HG02884 (cell line): ENCODE data around the gene ADAM17.
"Not testable (repeated sequence)": the region's sequence is repeated elsewhere in the genome, so short reads cannot be mapped to it uniquely, and the experiment has no call there.

Source experiments
- ATAC-seq: cut with Tn5 transposase; IDR thresholded peaks from one replicate; pipeline ENCODE4 v1.9.1; 2021; ENCODE audit warnings: mild to moderate bottlenecking, moderate library complexity; ENCODE audit not compliant: unreplicated experiment

ADAM17 gene

GRCh38 chr2:9570182-9571060 is 14.8 kb upstream of the ADAM17 start:
- no peak for ATAC-seq

- ATAC-seq: no peak
Observed at GRCh38 chr2:9565436-9566153, 10.0 kb upstream of the ADAM17 start.

GRCh38 chr2:9560628-9561027 is 5.0 kb upstream of the ADAM17 start:
- ATAC-seq: no peak

- ATAC-seq: no peak
Observed at GRCh38 chr2:9558948-9559381, 3.3 kb upstream of the ADAM17 start.

GRCh38 chr2:9556121-9556743 is 602 bp upstream of the ADAM17 start:
- ATAC-seq: peak; percentile 23

- no peak for ATAC-seq
Observed at GRCh38 chr2:9554921-9555296, 721 bp downstream of the ADAM17 start.

- ATAC-seq: no peak
Observed at GRCh38 chr2:9552219-9553178, 3.1 kb downstream of the ADAM17 start.

GRCh38 chr2:9550859-9551391 is 4.7 kb downstream of the ADAM17 start:
- ATAC-seq: not testable (repeated sequence)

- ATAC-seq: no peak
Observed at GRCh38 chr2:9549420-9549819, 6.2 kb downstream of the ADAM17 start.

GRCh38 chr2:9548506-9548905 is 7.1 kb downstream of the ADAM17 start:
- peak; percentile 46 for ATAC-seq

GRCh38 chr2:9547262-9547991 is 8.2 kb downstream of the ADAM17 start:
- ATAC-seq: no peak

GRCh38 chr2:9545502-9545901 is 10.1 kb downstream of the ADAM17 start:
- no peak for ATAC-seq

GRCh38 chr2:9543557-9543956 is 12.1 kb downstream of the ADAM17 start:
- ATAC-seq: no peak

- ATAC-seq: no peak
Observed at GRCh38 chr2:9539531-9539930, 16.1 kb downstream of the ADAM17 start.

- no peak for ATAC-seq
Observed at GRCh38 chr2:9538000-9538507, 17.6 kb downstream of the ADAM17 start.

- ATAC-seq: no peak
Observed at GRCh38 chr2:9536504-9536903, 19.1 kb downstream of the ADAM17 start.

- ATAC-seq: no peak
Observed at GRCh38 chr2:9535177-9535576, 20.5 kb downstream of the ADAM17 start.

- ATAC-seq: no peak
Observed at GRCh38 chr2:9533663-9534062, 22.0 kb downstream of the ADAM17 start.

GRCh38 chr2:9532421-9532820 is 23.2 kb downstream of the ADAM17 start:
- no peak for ATAC-seq
